GM10248 (cell line): Measurements from ENCODE around the gene PROM1.

Experiments
- CTCF ChIA-PET: fragments of 300-600 bp; sonication (Branson Sonifier 250); formaldehyde crosslinking; extraction: SDS; loops from one replicate; lab custom pipeline; 2021; ENCODE audit warnings: antibody characterized with exemption; lab: Yijun Ruan, JAX
- POLR2A ChIA-PET: fragments of 350-650 bp; sonication (Branson Sonifier 250); formaldehyde crosslinking; extraction: SDS; loops from one replicate; lab custom pipeline; 2020; ENCODE audit warnings: antibody characterized with exemption; lab: Yijun Ruan, JAX
- DNase-seq: peaks from one replicate; pipeline ENCODE4 v3.0.0; 2012; ENCODE audit errors: extremely low spot score
- CTCF ChIP-seq: IDR thresholded peaks from 2 replicates; pipeline ENCODE4 v1.5.1; 2012; ENCODE audit warnings: mild to moderate bottlenecking, low read depth; ENCODE audit errors: extremely low read depth, missing control alignments, control extremely low read depth

PROM1 gene

DNA sequence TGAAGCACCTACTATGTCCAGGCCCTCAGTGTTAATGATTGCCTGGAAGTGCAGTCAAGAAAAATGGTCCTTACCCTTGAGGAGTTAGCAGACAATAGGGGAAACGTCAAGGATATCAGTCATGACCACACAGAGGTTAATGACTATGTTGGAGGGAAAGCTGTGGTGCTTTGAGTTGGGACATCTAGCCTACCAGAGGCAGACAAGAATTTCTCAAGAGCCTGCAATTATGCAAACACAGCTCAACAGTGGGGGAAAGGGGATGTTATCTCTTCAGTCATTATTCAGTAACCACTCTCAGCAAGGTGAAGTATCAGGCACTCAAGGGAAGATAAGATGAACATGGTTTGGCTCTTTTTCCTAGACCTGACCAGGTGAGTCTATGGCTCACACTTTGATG, 138.3 kb downstream of the PROM1 start:
- ChIA-PET CTCF (no interaction called here), POLR2A (no interaction called here)
- no peak for TF ChIP-seq CTCF
- DNase-seq: no peak

- POLR2A ChIA-PET: no interaction called here
- no peak for DNase-seq
- TF ChIP-seq CTCF: no peak
- CTCF ChIA-PET: interaction anchor here (1.3 kb wide), 1 partner anchor 11 kb away, joined by 3 read pairs; no protein-coding TSS in a partner anchor
These were observed 138.9 kb downstream of the PROM1 start for GRCh38 chr4:15944895-15945294.

GRCh38 chr4:15942283-15942682, 141.5 kb downstream of the PROM1 start:
- CTCF ChIA-PET: interaction anchor here (1.6 kb wide), 1 partner anchor 134 kb away, joined by 3 read pairs; no protein-coding TSS in a partner anchor
- POLR2A ChIA-PET: no interaction called here
- no peak for DNase-seq
- TF ChIP-seq CTCF: no peak

DNA sequence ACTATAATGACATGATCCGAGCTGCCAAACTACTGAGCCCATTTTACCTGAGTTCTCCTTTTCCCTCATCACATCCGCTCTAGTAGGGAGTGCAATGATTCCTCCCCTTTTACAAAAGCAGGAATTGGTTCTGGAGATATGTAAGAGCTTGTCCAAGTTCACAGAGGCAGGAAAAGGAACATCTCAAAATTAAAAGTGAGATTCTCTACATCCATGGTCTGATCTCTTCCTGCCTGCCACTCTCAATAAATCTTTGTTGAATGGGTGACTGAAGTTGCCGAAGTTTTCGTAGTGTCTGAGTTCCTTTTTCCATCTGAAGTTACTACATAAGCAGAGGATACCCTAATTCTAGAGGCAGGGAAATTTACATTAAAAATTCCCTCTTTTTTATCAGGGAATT, 145.2 kb downstream of the PROM1 start, which contains the start of gene FGFBP1:
TSS of gene FGFBP1 (minus strand) at position 101 of the 400 bp plus-strand sequence. CDS start 2,108 bp downstream, outside the sequence.
- POLR2A ChIA-PET: no interaction called here
- no peak for DNase-seq
- CTCF ChIA-PET: interaction anchor here (1.2 to 1.6 kb wide), 3 partner anchors 16 to 56 kb away, joined by 4 read pairs; no protein-coding TSS in a partner anchor
- TF ChIP-seq CTCF: no peak

DNA sequence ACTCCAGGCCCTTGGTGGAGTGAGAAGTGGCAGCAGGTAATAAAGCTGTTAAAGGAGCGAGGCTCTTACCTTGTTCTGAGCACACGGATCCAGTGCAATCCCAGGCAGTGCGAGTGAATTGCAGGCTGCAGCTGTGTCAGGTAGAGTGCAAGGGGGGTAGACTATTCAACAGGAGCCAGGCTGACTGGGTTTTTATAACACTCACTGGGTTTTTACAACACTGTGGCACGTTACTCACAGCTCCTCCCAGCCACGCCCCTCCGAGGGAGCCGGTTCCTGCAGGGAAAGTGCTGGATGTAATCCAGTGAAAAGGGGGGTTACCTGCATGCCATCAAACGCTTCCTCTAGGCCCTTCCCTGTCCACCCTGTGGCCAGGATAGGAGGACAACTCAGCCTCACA, 145.6 kb downstream of the PROM1 start:
- ChIA-PET CTCF (interaction anchor here (0.8 to 1.6 kb wide), 3 partner anchors 18 to 56 kb away, joined by 3 to 4 read pairs (median 4); no protein-coding TSS in a partner anchor), POLR2A (no interaction called here)
- no peak for DNase-seq
- TF ChIP-seq CTCF: no peak

DNA sequence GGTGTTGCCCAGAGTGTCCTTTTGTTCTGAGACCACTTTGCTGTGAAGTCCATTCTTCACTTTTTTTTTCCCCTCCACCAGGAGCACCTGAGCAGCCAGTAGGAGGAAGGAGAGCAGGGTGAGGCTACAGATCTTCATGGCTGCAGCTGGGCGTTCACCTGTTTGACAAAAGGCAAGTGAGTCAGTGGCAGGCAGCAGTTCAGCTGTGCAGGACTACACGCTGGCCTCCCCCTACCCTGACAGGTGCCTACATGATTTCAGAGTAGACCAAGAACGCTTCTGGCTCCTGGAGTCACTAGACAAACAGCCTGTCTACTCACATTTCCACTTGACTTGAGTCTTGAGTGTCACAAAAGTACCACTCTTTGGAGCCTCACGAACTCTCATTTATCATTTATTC, 147.3 kb downstream of the PROM1 start:
- ChIA-PET CTCF (interaction anchor here (1.4 kb wide), 1 partner anchor 19 kb away, joined by 3 read pairs; no protein-coding TSS in a partner anchor), POLR2A (no interaction called here)
- no peak for TF ChIP-seq CTCF
- DNase-seq: no peak
